Left renal pelvis (tissue), 4 donors: ENCODE results near the gene TEX264. TPM values are rescaled to one million over a fixed set of nuclear protein-coding genes. Genes with fewer than 3 reads are reported as not detected.

ENCODE experiments used
- DNase-seq, 4 donors: peaks; one replicate each; pipeline ENCODE4 v3.0.0-alpha.2; 2013; ENCODE audit warnings: low read depth in 4 of 4, low spot score in 3 of 4
- polyA plus RNA-seq, 4 donors: library from polyadenylated mRNA; unstranded; fragments of 120-200 nt; gene quantifications; one replicate each; pipeline ENCODE4 v1.2.1, GENCODE V29; 2013; ENCODE audit not compliant: insufficient read length in 4 of 4

The TEX264 gene
- polyA plus RNA-seq, 4 donors = 30.2 to 70.0 (median 57.7) TPM

DNA sequence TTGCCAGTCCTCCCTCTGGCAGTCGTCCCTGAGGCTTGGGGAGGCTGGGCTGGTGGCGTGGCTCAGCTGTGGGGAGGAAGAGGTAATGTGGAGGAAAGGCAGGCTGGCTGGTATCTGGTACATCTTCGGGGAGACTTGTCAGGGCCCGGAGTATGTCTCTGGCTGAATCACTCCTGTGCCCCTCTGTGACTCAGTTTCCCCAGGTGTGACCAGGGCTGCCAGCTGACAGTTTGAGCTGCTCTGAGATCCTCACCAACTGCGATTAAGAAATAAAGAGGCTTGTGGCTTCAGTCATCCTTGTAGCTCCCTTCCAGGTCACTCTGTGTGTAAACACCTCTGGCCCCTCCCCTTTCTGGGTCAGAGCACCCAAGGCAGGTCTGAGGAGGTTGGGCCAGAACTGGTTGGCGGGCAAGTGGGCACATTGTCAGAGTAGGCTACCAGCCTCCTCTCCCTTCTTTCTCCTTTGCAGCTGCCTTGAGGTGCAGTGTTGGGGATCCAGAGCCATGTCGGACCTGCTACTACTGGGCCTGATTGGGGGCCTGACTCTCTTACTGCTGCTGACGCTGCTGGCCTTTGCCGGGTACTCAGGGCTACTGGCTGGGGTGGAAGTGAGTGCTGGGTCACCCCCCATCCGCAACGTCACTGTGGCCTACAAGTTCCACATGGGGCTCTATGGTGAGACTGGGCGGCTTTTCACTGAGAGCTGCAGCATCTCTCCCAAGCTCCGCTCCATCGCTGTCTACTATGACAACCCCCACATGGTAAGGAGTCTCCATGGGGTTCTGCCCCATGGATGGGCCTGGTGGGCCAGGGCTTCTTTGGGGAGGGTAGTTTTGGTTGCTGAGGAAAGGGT lies 3.0 kb downstream of the TEX264 start:
- no peak for DNase-seq

DNA sequence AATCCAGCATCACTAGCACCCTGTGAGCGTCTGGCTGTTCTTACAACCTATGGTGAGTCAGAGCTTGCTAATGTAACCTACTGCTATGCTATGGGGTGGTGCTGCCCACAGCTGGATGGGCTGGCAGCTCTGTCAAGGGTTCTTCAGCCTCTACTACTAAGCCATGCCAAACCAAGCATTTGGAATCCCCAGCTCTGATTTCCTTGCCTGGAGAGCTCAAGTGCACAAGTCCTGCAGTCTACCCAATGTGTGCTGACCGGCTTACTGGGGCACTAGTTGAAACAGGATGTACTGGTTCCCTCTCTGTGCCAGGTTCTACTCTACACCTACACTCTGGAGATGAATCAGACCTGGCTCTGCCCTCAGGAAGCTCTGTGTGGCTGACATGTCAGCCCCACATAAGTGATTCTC lies 4.2 kb downstream of the TEX264 start:
- DNase-seq = no peak

DNA sequence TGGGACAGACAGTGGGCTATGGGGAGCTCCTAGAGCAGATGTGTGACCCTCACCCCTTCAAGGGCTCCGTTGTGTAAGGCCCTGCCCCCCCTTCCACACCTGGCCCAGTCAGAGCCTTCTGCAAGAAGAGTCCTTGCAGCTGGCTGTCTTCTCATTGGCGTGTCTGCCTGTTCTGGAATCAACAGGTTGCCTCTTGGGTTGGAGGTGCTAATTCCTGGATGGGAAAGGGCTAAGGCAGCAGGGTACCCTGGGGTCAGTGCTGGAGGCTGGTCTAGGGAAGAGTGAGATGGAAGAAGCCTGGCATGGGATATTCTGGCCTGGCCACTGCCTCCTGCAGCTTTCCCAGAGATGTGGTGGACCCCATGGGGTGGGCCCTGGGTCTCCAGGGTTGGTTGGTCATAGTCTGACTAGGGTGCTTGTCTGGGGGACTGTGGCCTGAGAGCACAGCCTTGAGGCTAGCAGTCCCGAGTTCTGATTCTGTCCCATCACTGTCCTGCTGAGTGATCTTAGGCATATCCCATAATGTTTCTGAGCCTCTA lies 5.1 kb downstream of the TEX264 start:
- no peak for DNase-seq

DNA sequence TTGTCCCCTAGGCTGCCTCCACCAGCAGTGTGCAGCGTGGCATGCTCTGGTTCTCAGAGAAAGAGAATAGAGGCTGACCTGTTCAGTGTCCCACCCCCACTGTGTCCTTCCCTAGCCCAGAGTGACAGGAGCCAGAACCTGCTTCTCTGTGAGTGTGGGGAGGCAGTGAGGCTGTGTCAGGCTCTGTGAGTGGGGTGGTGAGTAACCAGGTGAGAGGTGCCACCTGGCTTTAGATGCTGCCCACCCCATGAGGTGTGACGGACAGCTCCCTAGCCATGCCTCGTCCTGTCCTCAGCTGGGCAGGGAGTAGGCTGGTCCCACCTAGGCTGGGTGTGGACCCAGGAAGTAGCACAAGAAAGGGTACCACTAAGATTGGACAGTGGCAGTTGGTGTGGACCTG lies 6.3 kb downstream of the TEX264 start:
- DNase-seq = no peak

DNA sequence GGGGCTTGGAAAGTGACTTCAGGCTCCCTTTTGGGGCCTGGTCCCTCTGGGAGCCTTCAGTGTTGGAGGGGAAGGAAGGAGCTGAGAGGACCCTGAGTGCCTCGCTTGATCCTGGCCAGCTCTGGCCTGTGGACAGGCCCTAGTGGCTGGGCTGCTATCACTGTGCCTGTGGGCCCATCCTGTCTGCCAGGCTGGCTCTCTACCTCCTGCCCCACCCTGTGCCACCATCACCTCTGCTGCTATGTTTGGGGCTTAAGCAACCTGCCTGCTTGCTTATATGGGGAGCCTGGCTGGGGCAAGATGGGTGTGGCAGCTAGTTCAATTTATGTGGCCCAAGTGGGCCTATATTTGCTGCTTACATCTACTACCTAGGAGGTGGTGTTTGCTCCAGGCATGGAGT lies 7.1 kb downstream of the TEX264 start:
- no peak for DNase-seq

DNA sequence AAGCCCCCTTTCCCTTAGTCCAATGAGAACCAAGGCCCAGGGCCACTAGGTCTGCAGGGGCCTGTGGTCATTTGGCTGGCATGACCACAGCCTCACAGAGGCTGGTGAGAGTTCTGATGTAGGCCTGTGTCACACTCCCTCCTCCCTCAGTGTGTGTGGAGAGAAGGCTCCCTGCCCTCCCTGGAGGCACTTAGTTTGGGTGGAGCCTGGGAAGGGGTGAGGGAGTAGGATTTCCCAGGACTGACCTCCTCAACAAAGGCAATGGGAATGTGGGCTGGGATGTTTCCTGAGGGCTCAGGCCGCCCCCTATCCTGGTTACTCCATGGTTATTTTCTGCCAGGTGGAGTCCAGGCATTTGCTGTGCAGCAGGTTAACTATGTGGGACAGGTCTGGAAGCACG lies 7.6 kb downstream of the TEX264 start:
- no peak for DNase-seq

DNA sequence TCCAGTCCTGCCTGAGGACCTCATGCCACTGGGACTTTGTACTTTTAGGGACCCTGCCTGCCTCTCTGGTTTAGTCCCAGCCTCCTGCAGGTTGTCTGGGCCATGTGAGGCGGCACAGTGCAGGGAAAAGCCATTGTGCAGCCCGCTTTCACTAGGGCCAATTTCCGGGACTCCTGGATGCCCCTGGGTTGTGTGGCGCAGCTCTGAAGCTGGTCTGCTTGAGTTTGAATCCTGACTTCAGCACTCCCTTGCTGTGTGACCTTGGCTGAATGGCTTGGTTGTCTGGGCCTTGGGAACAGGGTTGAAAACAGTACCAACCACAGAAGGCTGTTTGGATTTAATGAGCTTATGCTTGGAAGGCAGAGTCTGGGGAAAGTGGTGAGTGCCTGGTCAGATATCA lies 8.3 kb downstream of the TEX264 start:
- DNase-seq = no peak

DNA sequence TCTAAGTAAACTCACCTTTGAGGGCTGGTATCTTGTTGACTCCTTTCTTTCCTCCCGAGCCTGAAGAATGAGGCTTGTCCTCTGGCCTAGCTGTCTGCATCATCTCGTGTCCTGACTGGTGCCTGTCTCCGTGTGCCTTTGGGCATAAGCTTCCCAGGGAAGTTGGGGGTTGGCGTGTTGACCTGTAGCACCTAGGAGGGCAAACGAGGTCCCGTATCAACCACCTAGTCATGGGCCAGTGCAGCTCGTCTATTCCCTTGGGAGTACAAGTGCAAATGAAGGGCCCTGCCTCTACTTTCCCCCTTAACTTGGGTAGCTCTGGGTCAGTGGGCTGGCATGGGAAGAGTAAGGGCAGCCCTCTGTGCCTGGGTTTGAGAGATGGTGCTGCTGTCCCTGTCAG lies 8.7 kb downstream of the TEX264 start:
- DNase-seq = no peak

DNA sequence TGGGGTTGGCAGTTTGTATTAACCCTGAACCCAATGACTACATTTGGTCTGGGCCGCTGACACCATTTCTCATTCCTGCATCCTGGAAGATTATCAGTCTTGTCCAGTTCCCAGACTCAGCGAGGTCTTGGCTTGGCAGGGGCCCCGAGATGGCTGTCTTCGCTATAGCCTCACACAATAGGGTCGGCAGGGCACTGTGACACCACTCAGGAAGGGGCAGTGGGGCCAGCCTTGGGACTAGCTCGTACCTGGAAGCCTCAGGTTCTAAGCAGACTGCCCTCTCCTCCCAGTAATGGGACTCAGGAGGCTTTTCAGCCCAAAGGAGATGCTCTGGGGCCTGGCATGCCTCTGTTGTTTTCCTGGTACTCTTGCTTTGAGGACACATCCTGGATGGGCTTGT lies 9.1 kb downstream of the TEX264 start:
- DNase-seq = no peak

DNA sequence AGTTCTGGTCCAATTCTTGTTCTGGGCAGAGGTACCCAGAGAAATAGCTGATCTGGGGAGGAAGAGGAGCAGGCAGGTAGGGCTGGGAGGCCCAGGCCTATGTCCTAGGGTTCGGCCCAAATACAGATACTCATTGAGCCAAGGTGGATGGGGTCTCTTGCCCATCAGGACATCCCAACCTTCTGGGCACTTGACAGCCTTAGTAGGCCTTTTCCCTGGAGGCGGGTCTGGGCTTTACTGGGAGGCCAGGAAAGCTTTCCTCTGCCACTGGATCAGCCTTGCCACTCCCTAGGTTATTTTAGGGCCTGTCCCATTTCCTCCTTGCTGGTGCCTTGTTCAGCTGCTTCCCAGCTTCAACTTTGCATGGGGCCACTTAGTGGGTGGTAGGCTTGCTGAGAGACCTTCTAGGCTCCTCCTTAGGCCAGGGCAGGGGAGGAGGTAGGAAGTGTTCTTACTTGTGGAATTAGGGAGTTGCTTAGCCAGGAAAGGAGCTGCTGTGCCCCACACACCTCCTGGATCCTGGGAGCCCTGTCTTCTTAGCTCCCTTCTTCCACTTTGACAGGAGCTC lies 9.7 kb downstream of the TEX264 start:
- DNase-seq = no peak

DNA sequence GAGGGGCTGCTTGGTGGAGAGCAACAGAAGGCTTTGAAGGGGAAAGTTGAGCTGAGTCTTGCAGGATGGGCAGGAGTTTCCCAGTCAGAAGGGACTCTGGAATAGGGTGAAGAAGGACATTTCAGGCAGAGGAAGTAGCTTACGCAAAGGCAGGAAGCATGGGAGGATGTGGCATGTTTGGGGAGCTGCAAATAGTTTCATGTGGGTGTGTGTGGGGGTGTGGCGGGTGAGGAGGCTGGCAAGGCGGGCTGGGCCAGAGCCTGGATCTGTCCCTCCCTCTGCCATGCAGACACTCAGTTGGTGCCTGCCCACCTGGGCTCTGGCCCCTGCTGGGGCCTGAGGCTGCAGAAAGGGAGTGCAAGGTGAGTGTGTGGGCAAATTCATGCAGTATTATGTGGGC lies 10.4 kb downstream of the TEX264 start:
- DNase-seq = no peak

DNA sequence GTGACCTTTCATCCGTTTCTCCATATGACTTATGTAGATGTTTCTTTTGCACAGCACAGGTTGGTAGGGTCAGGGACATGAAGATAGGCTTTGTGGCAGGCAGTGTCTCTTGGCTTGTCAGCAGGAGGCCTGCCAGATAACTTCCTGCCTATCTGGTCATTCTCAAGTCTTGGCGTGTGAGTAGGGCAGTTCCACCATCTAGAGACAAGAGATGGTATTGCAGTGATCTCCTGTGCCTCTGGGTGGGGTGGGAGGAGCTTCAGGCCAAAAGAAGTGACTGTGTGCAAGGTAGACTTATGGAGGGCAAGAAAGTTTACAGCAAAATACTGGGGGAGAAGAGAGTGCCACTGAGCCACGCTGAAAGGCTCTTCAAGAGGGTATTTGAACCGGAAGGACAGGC lies 11.0 kb downstream of the TEX264 start:
- DNase-seq = peak in 1 of 4 donors; percentile 43

DNA sequence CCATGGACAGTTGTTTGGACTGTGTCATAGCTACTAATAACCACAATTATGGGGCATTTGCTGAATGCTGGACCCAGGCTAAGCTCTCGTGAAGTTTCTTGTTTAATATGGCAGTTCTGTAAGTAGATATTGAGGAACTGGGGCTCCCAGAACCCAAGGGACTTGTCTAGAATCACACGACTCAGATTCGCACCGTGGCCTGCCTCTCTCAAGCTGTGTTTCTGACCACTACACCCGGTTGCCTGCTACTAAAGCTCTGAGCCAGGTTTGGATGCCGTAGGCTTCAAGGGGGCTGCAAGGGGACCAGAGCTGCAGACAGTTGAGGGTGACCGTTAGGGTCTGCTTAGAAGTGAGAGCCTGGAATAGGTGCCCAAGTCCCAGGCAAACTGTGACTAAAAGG lies 11.5 kb downstream of the TEX264 start:
- no peak for DNase-seq

DNA sequence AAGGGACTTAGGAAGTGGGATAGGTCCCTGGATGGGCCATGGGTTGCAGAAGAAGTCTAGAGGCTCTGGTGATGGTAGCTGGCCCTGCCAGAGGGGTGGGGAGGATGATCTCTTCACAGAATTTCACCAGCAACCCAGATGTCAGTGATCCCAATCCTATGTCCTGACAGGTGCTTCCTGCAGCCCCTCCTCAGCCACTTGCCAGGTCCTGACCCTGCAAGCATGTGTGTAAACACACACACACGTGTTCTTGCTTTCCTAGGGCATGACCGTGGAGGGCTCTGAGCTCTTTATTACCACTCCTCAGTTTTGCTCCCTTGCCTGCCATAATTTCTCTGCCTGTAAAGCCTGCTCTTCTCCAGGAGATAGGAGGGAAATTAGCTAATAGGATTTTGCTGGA lies 12.5 kb downstream of the TEX264 start:
- DNase-seq = no peak

DNA sequence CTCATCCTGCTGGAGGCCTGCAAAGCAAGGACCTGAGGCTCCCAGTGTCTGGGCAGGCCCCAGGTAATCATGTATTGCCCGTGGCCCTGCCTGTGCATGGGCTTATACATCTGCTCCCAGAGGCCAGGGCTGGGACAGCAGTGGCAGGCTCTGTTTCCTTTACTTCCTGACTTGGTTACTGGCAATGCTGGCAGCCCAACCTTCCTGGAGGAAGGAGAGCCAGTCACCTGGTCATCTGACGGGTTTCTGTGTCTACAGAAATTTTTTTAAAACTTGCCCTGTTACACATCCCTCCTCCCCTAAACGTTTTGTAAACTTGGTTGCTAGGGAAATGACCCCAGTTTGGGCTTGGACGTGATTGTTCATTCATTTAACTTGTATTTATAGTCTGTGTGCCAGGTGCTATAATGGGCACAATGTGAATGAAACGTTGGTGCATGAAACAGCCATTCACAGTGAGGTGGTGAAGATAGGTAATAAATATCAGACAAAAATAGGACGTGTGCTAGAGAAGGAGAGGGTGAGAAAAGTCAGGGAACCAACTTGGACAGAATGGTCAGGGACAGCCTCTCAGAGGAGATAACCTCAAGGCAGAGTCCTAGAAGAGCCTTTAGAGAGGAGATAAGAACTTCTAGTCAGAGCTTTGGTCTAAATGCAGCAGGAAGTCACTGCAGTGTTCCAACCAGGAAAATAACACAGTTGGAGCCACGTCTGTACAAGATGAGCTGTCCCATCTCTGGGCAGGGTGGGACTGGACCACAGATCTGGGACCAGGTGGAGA lies 14.1 kb downstream of the TEX264 start:
- no peak for DNase-seq

DNA sequence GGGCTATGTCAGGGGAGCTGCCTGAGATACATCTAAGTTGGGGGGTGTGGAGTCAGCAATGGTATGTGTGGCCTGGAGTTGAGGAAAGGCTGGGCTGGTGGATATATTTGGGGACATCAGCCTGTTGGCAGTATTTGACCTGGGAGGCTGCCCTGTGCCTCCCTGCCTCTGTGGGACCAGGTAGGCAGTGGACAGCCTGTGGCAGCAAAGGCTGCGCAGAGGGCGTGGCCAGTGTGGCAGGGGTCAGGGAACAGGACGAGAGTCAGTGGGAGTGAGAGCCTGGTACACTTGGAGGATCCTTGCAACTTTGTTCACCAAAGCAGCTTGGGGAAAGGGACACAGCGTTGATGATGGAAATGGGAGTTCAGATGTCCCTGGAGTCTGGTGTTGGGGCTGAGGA lies 15.0 kb downstream of the TEX264 start:
- DNase-seq = no peak

DNA sequence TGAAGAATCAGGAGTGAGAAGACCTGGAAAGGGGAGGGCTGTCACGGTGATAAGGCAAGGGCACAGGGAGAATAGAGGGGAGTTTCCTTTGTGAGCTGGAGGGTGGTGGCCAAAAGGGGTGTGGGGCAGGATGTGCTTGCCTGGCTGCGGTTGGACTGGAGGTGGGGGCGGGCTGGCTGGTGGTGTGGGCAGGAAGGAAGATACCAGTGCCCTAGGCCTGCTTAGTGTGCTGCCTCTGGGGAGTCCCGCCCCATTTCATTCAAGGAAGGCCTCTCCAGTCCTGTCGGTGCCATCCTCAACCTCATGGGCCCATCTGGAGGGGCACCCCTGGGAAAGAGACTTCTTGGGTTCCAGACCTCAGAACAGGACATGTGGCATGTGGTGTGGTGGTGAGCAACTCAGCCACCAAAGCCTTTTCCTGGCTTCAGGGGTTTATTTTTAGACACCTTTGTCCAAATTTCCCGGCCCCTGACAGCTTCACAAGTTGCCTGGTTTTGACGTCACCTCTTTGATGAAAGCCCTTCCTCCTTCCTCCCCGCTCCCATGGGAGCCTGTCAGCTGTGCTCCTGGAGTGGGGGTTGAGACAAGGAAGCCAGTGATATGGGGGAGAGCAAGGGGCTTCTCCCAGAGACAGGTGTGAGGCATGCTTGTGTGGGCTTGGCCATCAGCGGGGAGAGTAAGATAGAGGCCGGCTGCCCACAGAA lies 15.6 kb downstream of the TEX264 start:
- no peak for DNase-seq

DNA sequence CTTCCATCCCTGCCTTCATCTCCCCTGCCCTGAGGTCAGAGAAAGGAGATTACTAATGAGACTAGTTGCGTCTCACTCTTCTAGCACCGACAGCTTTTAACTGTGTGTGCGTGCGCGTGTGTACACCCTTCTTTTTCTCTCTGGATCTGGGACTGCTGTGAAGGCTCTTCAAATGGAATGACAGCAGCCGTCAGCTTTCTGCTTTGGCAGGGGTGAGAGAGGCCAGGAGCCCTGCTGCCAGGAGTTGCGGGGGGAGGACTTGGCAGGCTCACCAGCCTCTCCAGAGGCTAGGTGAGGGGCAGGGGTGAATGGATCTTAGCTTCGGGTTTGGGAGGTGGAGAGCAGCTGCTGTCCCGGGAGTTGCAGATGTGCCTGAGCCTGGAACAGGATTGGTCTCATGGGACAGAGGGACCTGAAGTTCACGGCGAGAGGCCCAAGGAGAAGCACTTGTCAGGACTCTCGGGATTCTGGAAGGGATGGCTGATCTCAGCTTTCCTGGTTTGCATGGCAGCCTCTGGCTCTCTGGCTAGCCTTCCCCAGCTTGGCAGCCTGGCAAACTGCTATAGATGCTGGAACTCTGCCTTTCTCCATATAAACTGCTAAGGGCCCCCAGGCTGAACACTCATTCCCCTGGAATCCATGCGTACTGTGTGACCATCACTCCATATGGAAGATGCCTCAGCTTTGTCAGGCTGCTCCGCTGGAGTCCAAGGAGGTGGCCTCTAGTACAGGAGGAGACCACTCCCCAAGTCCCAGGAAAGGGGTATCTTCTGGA lies 16.6 kb downstream of the TEX264 start:
- DNase-seq = no peak

DNA sequence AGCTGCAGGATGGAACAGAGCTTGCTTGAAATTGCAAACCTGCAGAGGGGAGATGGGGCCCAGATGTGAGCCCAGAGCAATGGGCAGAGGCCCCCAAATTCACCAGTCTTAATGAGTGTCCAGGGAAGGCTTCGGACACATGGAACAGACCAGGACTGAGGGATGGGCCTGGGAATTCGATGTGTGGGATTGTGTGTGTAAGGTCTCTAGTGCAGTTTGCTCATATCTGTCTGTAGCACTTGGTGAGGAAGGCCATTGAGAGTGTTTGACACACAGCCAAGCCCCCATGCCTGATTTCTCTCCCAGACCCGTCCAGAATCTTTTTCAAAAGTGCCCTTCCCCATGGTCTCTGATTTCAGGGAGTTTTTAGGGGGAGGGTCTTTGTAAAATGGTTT lies 17.2 kb downstream of the TEX264 start:
- DNase-seq = no peak

DNA sequence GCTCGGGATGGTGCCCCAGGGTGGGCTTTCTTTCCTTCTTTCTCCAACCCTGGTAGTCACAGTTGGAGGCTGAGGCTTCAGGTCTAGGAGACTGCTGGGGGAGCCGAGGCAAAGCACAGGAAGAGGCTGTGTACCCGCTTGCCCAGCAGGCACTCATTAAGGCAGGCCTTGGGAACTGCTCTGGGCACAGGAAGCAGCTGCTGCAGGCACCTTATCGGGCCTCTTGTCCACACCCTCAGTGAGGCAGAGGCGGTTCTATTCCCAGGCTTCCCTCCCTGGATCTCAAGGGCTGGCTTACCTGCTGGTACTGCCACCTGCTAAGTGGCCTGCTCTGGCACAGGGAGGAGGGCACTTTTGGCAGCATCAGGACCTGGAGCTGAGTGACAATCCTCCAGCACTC lies 20.0 kb downstream of the TEX264 start:
- DNase-seq = no peak
